ENCODE results near the gene CSTB.

- TF ChIP-seq, protein P1, sequence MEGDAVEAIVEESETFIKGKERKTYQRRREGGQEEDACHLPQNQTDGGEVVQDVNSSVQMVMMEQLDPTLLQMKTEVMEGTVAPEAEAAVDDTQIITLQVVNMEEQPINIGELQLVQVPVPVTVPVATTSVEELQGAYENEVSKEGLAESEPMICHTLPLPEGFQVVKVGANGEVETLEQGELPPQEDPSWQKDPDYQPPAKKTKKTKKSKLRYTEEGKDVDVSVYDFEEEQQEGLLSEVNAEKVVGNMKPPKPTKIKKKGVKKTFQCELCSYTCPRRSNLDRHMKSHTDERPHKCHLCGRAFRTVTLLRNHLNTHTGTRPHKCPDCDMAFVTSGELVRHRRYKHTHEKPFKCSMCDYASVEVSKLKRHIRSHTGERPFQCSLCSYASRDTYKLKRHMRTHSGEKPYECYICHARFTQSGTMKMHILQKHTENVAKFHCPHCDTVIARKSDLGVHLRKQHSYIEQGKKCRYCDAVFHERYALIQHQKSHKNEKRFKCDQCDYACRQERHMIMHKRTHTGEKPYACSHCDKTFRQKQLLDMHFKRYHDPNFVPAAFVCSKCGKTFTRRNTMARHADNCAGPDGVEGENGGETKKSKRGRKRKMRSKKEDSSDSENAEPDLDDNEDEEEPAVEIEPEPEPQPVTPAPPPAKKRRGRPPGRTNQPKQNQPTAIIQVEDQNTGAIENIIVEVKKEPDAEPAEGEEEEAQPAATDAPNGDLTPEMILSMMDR (IDR thresholded peaks at IDR 0.05; ENCODE audit: poor library complexity), result no peak
- TF ChIP-seq EZH2phosphoT487 (IDR thresholded peaks at IDR 0.05; ENCODE audit: low read depth, severe bottlenecking, unreplicated experiment) (no peak), EZH2 (IDR thresholded peaks at IDR 0.05; ENCODE audit: borderline replicate concordance) (no peak)
Measured at GRCh38 chr21:43763901-43764523, 12.1 kb downstream of the CSTB start.

Data from hepatocyte (in vitro differentiated cells).